RWPE2 (cell line): Measurements from ENCODE around the gene BIRC7.

Experiments
- ATAC-seq: fragments of 200-7000 bp; cut with Tn5 transposase; 3 replicates; pipeline ENCODE4 v1.9.1; 2021; ENCODE audit warnings: low read depth
- DNase-seq: peaks from one replicate; pipeline ENCODE4 v3.0.0-alpha.2; 2020; ENCODE audit warnings: low spot score
- H3K27ac ChIP-seq: fragments of 450-650 bp; 2 replicates; pipeline ENCODE4 v1.5.1; 2017; ENCODE audit warnings: mild to moderate bottlenecking; ENCODE audit not compliant: poor library complexity, severe bottlenecking
- H3K27me3 ChIP-seq: fragments of 250-450 bp; sonication (Bioruptor Pico); 2 replicates; pipeline ENCODE4 v1.5.1; 2021; ENCODE audit warnings: mild to moderate bottlenecking, moderate library complexity; ENCODE audit not compliant: insufficient read depth, poor library complexity, severe bottlenecking
- H3K36me3 ChIP-seq: fragments of 250-450 bp; sonication (Bioruptor Pico); 2 replicates; pipeline ENCODE4 v1.5.1; 2020; ENCODE audit warnings: low read depth, mild to moderate bottlenecking, moderate library complexity
- H3K4me1 ChIP-seq: fragments of 250-450 bp; sonication (Bioruptor Pico); 2 replicates; pipeline ENCODE4 v1.5.1; 2021; ENCODE audit warnings: mild to moderate bottlenecking, moderate library complexity; ENCODE audit not compliant: insufficient read depth, poor library complexity, severe bottlenecking
- H3K4me3 ChIP-seq: fragments of 250-450 bp; sonication (Bioruptor Pico); 2 replicates; pipeline ENCODE4 v1.5.1; 2021; ENCODE audit warnings: mild to moderate bottlenecking, moderate library complexity; ENCODE audit not compliant: severe bottlenecking
- H3K9me3 ChIP-seq: fragments of 250-450 bp; sonication (Bioruptor Pico); 2 replicates; pipeline ENCODE4 v1.5.1; 2021; ENCODE audit warnings: mild to moderate bottlenecking, moderate library complexity; ENCODE audit not compliant: severe bottlenecking
- TF ChIP-seq, protein P1 (sequence below): fragments of 450-650 bp; IDR thresholded peaks from one replicate; pipeline ENCODE4 v1.5.1; 2017; ENCODE audit warnings: mild to moderate bottlenecking, moderate library complexity; ENCODE audit not compliant: poor library complexity, severe bottlenecking

The BIRC7 gene

GRCh38 chr20:63232235-63233060, 3.3 kb upstream of the BIRC7 start:
- DNase-seq (no peak), ATAC-seq (peak; percentile 21)
- Histone ChIP-seq H3K27ac (no peak overlapping the region), H3K36me3 (no peaks in the 10 kb centered on the region), H3K27me3 (no peaks in the 10 kb centered on the region), H3K9me3 (no peaks in the 10 kb centered on the region), H3K4me3 (no peak overlapping the region), H3K4me1 (peaks cover 5% of the 10 kb centered on the region)
- TF ChIP-seq, protein P1, sequence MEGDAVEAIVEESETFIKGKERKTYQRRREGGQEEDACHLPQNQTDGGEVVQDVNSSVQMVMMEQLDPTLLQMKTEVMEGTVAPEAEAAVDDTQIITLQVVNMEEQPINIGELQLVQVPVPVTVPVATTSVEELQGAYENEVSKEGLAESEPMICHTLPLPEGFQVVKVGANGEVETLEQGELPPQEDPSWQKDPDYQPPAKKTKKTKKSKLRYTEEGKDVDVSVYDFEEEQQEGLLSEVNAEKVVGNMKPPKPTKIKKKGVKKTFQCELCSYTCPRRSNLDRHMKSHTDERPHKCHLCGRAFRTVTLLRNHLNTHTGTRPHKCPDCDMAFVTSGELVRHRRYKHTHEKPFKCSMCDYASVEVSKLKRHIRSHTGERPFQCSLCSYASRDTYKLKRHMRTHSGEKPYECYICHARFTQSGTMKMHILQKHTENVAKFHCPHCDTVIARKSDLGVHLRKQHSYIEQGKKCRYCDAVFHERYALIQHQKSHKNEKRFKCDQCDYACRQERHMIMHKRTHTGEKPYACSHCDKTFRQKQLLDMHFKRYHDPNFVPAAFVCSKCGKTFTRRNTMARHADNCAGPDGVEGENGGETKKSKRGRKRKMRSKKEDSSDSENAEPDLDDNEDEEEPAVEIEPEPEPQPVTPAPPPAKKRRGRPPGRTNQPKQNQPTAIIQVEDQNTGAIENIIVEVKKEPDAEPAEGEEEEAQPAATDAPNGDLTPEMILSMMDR, result no peak

- no peaks in the 10 kb centered on the region for H3K27me3 ChIP-seq
- DNase-seq, result no peak
- peaks cover 5% of the 10 kb centered on the region for H3K4me1 ChIP-seq
- TF ChIP-seq, protein P1, result no peak
- H3K4me3 ChIP-seq, result no peak overlapping the region
- no peak overlapping the region for H3K27ac ChIP-seq
- ATAC-seq, result no peak
- H3K36me3 ChIP-seq, result no peaks in the 10 kb centered on the region
- H3K9me3 ChIP-seq, result no peaks in the 10 kb centered on the region
Observed at GRCh38 chr20:63233061-63233344, 2.7 kb upstream of the BIRC7 start.

- ATAC-seq, result no peak
- no peak overlapping the region for H3K27ac ChIP-seq
Observed at GRCh38 chr20:63233924-63234323, 1.8 kb upstream of the BIRC7 start.

GRCh38 chr20:63234693-63235398, 859 bp upstream of the BIRC7 start:
- H3K27me3 ChIP-seq, result no peaks in the 10 kb centered on the region
- peaks cover 5% of the 10 kb centered on the region for H3K4me1 ChIP-seq
- TF ChIP-seq, protein P1, result peak; percentile 83
- peak; percentile 83 for ATAC-seq
- no peaks in the 10 kb centered on the region for H3K9me3 ChIP-seq
- DNase-seq, result no peak
- H3K36me3 ChIP-seq, result no peaks in the 10 kb centered on the region
- H3K4me3 ChIP-seq, result no peak overlapping the region
- H3K27ac ChIP-seq, result no peak overlapping the region

More at GRCh38 chr20:63233924-63234323, 1.8 kb upstream of the BIRC7 start:
- TF ChIP-seq, protein P1, result no peak
- H3K27me3 ChIP-seq, result no peaks in the 10 kb centered on the region
- H3K4me1 ChIP-seq, result peaks cover 5% of the 10 kb centered on the region
- no peaks in the 10 kb centered on the region for H3K9me3 ChIP-seq
- H3K4me3 ChIP-seq, result no peak overlapping the region
- DNase-seq, result no peak
- no peaks in the 10 kb centered on the region for H3K36me3 ChIP-seq
